H9 (cell line): ENCODE data around the gene KIAA1328. TPM values are rescaled to one million over a fixed set of nuclear protein-coding genes. Genes with fewer than 3 reads are reported as not detected.

Experiments used
- DNase-seq: peaks from one replicate; pipeline ENCODE4 v3.0.0-alpha.2; 2017
- H2AFZ ChIP-seq: one replicate; pipeline ENCODE4 v1.6.1; 2013; ENCODE audit warnings: mild to moderate bottlenecking, low read length, control low read depth, moderate library complexity
- H2AK5ac ChIP-seq: 2 replicates; pipeline ENCODE4 v1.6.1; 2013; ENCODE audit warnings: low read length, control low read depth, mixed read lengths; ENCODE audit not compliant: insufficient read length
- H2BK120ac ChIP-seq: one replicate; pipeline ENCODE4 v1.6.1; 2013; ENCODE audit warnings: low read depth, mild to moderate bottlenecking, low read length, control low read depth, inconsistent platforms; ENCODE audit not compliant: poor library complexity, severe bottlenecking
- H2BK12ac ChIP-seq: 2 replicates; pipeline ENCODE4 v1.6.1; 2013; ENCODE audit warnings: low read length, control low read depth, mixed read lengths, low read depth; ENCODE audit not compliant: insufficient read length
- H2BK15ac ChIP-seq: 2 replicates; pipeline ENCODE4 v1.6.1; 2013; ENCODE audit warnings: low read depth, low read length, control low read depth
- H2BK20ac ChIP-seq: one replicate; pipeline ENCODE4 v1.6.1; 2013; ENCODE audit warnings: low read depth, mild to moderate bottlenecking, low read length, control low read depth, inconsistent platforms; ENCODE audit not compliant: poor library complexity, severe bottlenecking
- H2BK5ac ChIP-seq: 2 replicates; pipeline ENCODE4 v1.6.1; 2013; ENCODE audit warnings: low read length, control low read depth, mixed read lengths; ENCODE audit not compliant: insufficient read length
- H3K14ac ChIP-seq: 2 replicates; pipeline ENCODE4 v1.6.1; 2013; ENCODE audit warnings: low read length, control low read depth; ENCODE audit not compliant: insufficient read depth
- H3K18ac ChIP-seq: 2 replicates; pipeline ENCODE4 v1.6.1; 2013; ENCODE audit warnings: low read depth, mild to moderate bottlenecking, mixed read lengths, low read length, control low read depth; ENCODE audit not compliant: insufficient read length
- H3K23ac ChIP-seq: 2 replicates; pipeline ENCODE4 v1.6.1; 2013; ENCODE audit warnings: low read length, control low read depth, mixed read lengths, low read depth; ENCODE audit not compliant: insufficient read length
- H3K23me2 ChIP-seq: 2 replicates; pipeline ENCODE4 v1.6.1; 2013; ENCODE audit warnings: low read depth, mild to moderate bottlenecking, mixed read lengths, low read length, control low read depth; ENCODE audit not compliant: insufficient read length, poor library complexity, severe bottlenecking
- H3K27ac ChIP-seq: 2 replicates; pipeline ENCODE4 v1.5.1; 2013; ENCODE audit warnings: low read length, control low read depth, mixed read lengths, low read depth; ENCODE audit not compliant: insufficient read length
- H3K27me3 ChIP-seq: 2 replicates; pipeline ENCODE4 v1.6.1; 2013; ENCODE audit warnings: low read length, control low read depth, inconsistent platforms; ENCODE audit not compliant: insufficient read depth
- H3K4ac ChIP-seq: 2 replicates; pipeline ENCODE4 v1.6.1; 2013; ENCODE audit warnings: low read depth, mild to moderate bottlenecking, control low read depth, inconsistent platforms, low read length, moderate library complexity
- H3K4me1 ChIP-seq: 2 replicates; pipeline ENCODE4 v1.6.1; 2013; ENCODE audit warnings: low read length, control low read depth, inconsistent platforms; ENCODE audit not compliant: insufficient read depth
- H3K4me2 ChIP-seq: 2 replicates; pipeline ENCODE4 v1.6.1; 2013; ENCODE audit warnings: low read length, control low read depth, mixed read lengths; ENCODE audit not compliant: insufficient read length, insufficient read depth
- H3K56ac ChIP-seq: 2 replicates; pipeline ENCODE4 v1.6.1; 2013; ENCODE audit warnings: low read depth, mild to moderate bottlenecking, mixed read lengths, low read length, control low read depth; ENCODE audit not compliant: insufficient read length
- H3K79me1 ChIP-seq: 2 replicates; pipeline ENCODE4 v1.6.1; 2013; ENCODE audit warnings: low read depth, mild to moderate bottlenecking, moderate library complexity, low read length, control low read depth, inconsistent platforms; ENCODE audit not compliant: insufficient read depth, poor library complexity, severe bottlenecking
- H3K79me2 ChIP-seq: 2 replicates; pipeline ENCODE4 v1.6.1; 2013; ENCODE audit warnings: low read length, control low read depth, inconsistent platforms; ENCODE audit not compliant: insufficient read depth
- H3K9ac ChIP-seq: 2 replicates; pipeline ENCODE4 v1.6.1; 2013; ENCODE audit warnings: low read length, control low read depth, mixed read lengths; ENCODE audit not compliant: insufficient read length; ENCODE audit errors: extremely low read depth
- H3K9me3 ChIP-seq: one replicate; pipeline ENCODE4 v1.6.1; 2013; ENCODE audit warnings: low read depth, low read length, inconsistent platforms; ENCODE audit not compliant: control insufficient read depth
- H3T11ph ChIP-seq: one replicate; pipeline ENCODE4 v1.6.1; 2013; ENCODE audit warnings: mild to moderate bottlenecking, low read length, control low read depth, inconsistent platforms
- H4K20me1 ChIP-seq: one replicate; pipeline ENCODE4 v1.6.1; 2013; ENCODE audit not compliant: control insufficient read depth, insufficient read length, insufficient read depth
- H4K5ac ChIP-seq: 2 replicates; pipeline ENCODE4 v1.6.1; 2013; ENCODE audit warnings: low read depth, mild to moderate bottlenecking, mixed read lengths, low read length, control low read depth; ENCODE audit not compliant: insufficient read length
- H4K8ac ChIP-seq: replicated peaks from 2 replicates; pipeline ENCODE4 v1.6.1; 2013; ENCODE audit warnings: low read length, control low read depth, mixed read lengths, low read depth; ENCODE audit not compliant: insufficient read length
- H4K91ac ChIP-seq: 2 replicates; pipeline ENCODE4 v1.6.1; 2013; ENCODE audit warnings: low read depth, mild to moderate bottlenecking, moderate library complexity, mixed read lengths, low read length, control low read depth; ENCODE audit not compliant: insufficient read length
- H3K27ac Mint-ChIP-seq, 3 experiments: 2 replicates in 2 of 3; 3 replicates in 1 of 3; pipeline ENCODE4 v1.8.0; 2020 to 2021; ENCODE audit warnings: mixed read lengths in 3 of 3, mild to moderate bottlenecking in 1 of 3, moderate library complexity in 1 of 3
- H3K27me3 Mint-ChIP-seq: 2 replicates; pipeline ENCODE4 v1.8.0; 2021; ENCODE audit warnings: low read depth, mild to moderate bottlenecking, moderate library complexity, mixed read lengths
- H3K36me3 Mint-ChIP-seq, 3 experiments: 2 replicates in 2 of 3; 3 replicates in 1 of 3; pipeline ENCODE4 v1.8.0; 2020 to 2021; ENCODE audit warnings: low read depth in 3 of 3, mixed read lengths in 3 of 3; ENCODE audit not compliant: insufficient read depth in 1 of 3
- H3K4me1 Mint-ChIP-seq, 2 experiments: 2 replicates each; pipeline ENCODE4 v1.8.0; 2020; ENCODE audit warnings: mixed read lengths in 2 of 2
- H3K4me3 Mint-ChIP-seq, 2 experiments: 2 replicates in 1 of 2; 3 replicates in 1 of 2; pipeline ENCODE4 v1.8.0; 2020 to 2021; ENCODE audit warnings: mild to moderate bottlenecking in 2 of 2, mixed read lengths in 2 of 2, moderate library complexity in 1 of 2
- H3K9me3 Mint-ChIP-seq, 2 experiments: 2 replicates in 1 of 2; 3 replicates in 1 of 2; pipeline ENCODE4 v1.8.0; 2020; ENCODE audit warnings: mild to moderate bottlenecking in 2 of 2, mixed read lengths in 2 of 2, moderate library complexity in 1 of 2
- CTCF ChIP-seq: fragments of 200-600 bp; sonication (generic); conservative IDR thresholded peaks from 3 replicates; pipeline ENCODE4 v1.8.0; 2021; ENCODE audit warnings: antibody characterized with exemption, mild to moderate bottlenecking
- WGBS: extraction: QIAGEN DNeasy Blood & Tissue Kit; methylation state at CpG from one replicate; pipeline ENCODE4 v1.1.7; 2013; ENCODE audit warnings: missing lambda C conversion rate, low lambda C conversion rate, mixed read lengths; ENCODE audit not compliant: insufficient read length; ENCODE audit errors: extremely low coverage; 5-methylcytosine and 5-hydroxymethylcytosine counted together
- total RNA-seq: library from RNA; stranded (reverse); gene quantifications from 2 replicates; pipeline ENCODE4 v1.2.1, GENCODE V29; 2021

Gene KIAA1328
- total RNA-seq, 1 experiment from 2014 or later = 4.9 TPM

- H3K9ac ChIP-seq = no peak overlapping the region
- H3K9me3 ChIP-seq = no peaks in the 10 kb centered on the region
- H3K4me2 ChIP-seq = no peak overlapping the region
- H2BK120ac ChIP-seq = no peak overlapping the region
- WGBS = no CpG with 5 or more reads among the region's 4 CpGs
- peaks cover 13 to 57% (median 49%) of the 10 kb centered on the region in 3 experiments; a peak in 6 of 7 replicates for H3K36me3 Mint-ChIP-seq
- no peak overlapping the region for H2BK15ac ChIP-seq
- no peaks in the 10 kb centered on the region for H3K79me1 ChIP-seq
- H3K4ac ChIP-seq = no peak overlapping the region
- DNase-seq = no peak
- no peak overlapping the region for H2BK12ac ChIP-seq
- H3K23ac ChIP-seq = no peak overlapping the region
- no peaks in the 10 kb centered on the region for H3K9me3 Mint-ChIP-seq
- H3K23me2 ChIP-seq = no peaks in the 10 kb centered on the region
- no peaks in the 10 kb centered on the region for H3K27me3 Mint-ChIP-seq
- H2BK5ac ChIP-seq = no peak overlapping the region
- no peak overlapping the region for H3K14ac ChIP-seq
- no peak overlapping the region for H4K5ac ChIP-seq
- no peaks in the 10 kb centered on the region for H3K27me3 ChIP-seq
- no peak overlapping the region for H4K8ac ChIP-seq
- no peak overlapping the region for H3T11ph ChIP-seq
- H3K4me3 Mint-ChIP-seq = no peak overlapping the region
- H4K20me1 ChIP-seq = no peaks in the 10 kb centered on the region
- H3K27ac ChIP-seq = no peak overlapping the region
- H4K91ac ChIP-seq = no peak overlapping the region
- no peak overlapping the region for H3K56ac ChIP-seq
- H3K79me2 ChIP-seq = no peaks in the 10 kb centered on the region
- no peak overlapping the region for H2BK20ac ChIP-seq
- peaks cover 0 to 10% of the 10 kb centered on the region in 2 experiments; a peak in 2 of 4 replicates for H3K4me1 Mint-ChIP-seq
- no peak overlapping the region; a peak in 2 of 7 replicates for H3K27ac Mint-ChIP-seq
- H3K4me1 ChIP-seq = no peaks in the 10 kb centered on the region
- no peak for TF ChIP-seq CTCF
- no peak overlapping the region for H2AFZ ChIP-seq
- H2AK5ac ChIP-seq = no peak overlapping the region
- no peak overlapping the region for H3K18ac ChIP-seq
Measured at GRCh38 chr18:36813101-36813775, 15.7 kb upstream of the KIAA1328 start.
